CD4-positive, alpha-beta T cell treated with Interleukin-1 beta for 1 hour (primary cell): ENCODE measurements around the gene TRMT1.
"Not testable (repeated sequence)": the region's sequence is repeated elsewhere in the genome, so short reads cannot be mapped to it uniquely, and the experiment has no call there.

Experiments used
- DNase-seq, 2 donors: peaks; one replicate each; pipeline ENCODE4 v3.0.0-alpha.2; 2020 to 2022

The TRMT1 gene

DNA sequence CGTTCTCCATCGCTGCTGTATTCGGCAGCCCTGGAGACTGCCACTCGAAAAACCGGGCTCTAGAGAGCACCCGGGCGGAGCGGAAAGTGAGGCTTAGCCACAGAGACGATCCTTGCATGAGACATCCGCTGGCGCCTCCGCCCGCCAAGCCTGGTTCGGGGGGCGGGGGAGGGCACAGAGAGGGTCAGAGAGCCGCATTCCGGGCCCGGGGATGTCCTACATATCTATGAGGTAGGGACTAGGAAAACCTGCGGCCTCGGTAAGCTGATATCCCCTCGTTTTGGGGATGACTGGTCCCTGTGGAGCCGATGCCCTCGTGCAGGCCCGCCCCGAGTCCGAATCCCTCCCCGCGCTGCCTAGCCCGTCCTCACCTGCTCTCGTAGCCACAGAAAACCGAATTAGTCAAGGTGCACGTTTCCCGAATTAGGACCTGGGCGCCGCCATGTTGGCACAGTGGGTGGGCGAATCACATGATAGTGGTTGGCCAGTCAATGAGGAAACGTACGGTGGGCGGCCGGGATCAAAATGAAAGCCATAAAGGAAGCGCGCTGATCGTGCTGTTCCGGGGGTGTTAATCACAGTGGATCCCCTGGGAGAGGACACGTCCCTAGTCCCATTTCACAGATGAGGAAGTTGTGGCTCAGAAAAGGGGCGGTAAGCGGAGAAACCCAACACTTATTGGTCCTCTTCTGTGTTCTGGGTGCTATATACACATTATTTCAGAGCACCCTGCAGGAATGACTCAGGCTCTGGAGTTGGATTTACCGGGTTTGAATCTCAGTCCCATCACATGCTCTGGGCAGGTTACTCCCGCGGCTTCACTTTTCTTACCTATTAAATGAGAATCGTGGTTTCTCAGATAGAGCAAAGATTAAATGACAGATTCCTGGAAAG is at the start of gene TRMT1:
TRMT1 (minus strand) TSS at position 459 of the 894 bp plus-strand sequence; CDS start at position 118, 341 bp downstream.
- DNase-seq, result peak; percentile 86 to 89

DNA sequence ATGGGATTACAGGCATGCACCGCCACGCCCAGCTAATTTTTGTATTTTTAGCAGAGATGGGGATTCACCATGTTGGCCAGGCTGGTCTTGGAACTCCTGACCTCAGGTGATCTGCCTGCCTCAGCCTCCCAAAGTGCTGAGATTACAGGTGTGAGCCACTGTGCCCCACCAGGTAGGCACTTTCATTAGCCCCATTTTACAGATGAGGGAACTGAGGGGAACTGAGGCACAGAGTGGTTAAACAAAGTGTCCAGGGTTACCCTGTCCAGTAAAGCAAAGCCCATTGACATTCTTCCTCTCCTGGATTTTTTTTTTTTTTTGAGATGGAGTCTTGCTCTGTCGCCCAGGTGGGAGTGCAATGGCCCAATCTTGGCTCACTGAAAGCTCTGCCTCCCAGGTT is 49.6 kb upstream of the TRMT1 start:
- DNase-seq, result not testable (repeated sequence)

DNA sequence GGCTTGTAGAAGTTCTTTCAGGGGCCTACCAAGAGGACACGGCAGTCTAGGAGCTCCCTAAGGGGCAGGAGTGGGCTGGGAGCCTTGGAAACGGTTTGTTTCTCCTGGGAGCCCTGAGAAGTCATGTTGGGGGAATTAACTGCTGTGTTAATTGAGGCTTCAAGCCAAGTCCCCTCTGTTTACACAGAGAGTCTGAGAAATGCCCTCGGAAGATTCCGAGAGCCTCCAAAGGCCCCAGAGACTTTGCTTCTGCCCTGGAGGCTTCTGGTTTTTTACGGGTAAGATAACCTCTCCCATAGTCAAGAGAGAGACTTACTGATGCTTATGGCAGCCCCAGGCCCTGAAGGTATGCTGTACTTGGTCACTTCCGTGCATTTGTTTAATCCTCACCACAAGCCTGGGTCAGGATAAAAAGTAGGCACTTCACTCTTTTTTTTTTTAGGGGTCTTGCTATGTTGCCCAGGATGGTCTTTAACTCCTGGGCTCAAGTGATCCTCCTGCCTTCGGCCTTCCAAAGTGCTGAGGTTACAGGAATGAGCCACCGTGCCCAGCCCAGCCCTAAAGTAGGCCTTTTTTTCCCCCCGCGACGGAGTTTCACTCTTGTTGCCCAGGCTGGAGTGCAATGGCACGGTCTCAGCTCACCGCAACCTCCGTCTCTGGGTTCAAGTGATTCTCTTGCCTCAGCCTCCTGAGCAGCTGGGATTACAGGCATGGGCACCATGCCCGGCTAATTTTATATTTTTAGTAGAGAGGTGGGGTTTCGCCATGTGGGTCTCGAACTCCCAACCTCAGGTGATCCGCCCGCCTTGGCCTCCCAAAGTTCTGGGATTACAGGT is 48.8 kb upstream of the TRMT1 start:
- no peak for DNase-seq

DNA sequence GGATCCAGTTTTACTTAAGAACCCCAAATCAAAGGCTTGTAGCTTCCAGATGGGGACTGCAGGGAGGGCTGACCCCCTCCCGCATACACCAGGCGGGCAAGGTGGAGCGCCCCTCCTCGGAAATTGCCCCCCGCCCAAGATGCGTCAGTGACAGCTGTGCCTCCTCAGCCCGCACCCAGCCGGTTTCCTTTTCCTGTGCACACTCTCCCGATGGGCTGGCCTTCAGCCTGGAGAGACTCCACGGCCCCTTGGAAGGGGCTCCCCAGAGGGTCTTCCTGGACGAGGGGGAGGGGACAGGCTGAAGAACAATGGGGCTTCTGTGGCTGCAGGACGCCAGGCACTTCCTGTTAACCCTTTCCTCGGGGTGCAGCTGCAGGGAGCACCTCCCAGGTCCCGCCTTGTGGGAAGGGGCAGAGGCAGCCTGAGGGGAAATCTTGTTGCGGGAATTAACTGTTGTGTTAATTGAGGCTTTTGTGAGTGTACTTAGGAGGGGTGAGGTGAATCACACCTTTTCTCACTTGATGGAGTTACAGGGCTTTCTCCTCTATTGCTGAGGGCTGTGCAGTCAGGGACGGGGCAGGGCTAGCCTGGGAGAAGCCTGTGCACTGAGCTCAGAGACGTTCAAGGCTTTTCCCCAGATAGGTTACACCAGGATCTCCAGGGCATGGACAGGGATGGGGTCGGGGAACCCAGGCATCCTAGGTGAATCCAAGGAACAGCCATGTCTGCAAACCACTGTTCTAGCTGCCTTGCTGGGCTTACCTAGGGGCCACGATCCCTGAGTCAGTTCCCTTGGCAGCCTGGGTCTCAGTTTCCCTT is 48.0 kb upstream of the TRMT1 start:
- peak; percentile 41 to 48 for DNase-seq

DNA sequence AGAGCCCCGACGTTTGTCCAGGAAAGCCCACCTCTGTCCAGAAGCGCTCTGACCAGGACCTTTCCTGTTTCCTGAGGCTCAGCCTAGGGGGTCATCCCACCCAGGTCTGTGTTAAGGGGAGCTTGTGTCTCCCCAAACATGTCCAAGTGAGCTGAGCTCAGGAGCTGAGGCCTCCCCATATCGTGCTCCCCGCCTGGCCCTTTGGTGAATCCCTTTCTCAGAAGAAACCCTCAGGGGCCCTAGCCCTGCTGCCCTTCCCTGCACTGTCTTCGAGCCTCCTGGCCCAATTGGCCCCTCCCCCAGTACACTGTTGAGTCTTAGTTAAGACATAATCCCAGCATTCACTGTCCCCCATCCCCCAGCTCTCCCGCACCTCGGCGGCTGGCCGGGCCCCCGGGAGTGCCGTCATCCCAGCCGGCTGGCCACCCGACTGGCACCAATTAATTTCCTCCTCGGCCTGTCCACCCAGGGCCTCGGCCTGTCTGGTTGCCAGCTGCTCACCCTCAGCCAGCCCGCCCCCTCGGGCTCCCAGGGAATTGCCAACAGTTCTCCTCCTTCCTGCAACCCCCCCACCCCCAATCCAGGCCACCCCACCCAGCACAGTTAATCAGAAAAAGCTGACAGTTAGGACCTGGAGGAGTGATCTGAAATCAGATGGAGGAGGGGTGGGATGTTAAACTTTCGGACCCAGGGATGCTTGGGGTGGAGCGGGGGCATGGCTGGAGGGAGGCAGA is 47.2 kb upstream of the TRMT1 start:
- DNase-seq, result peak; percentile 35 to 44

DNA sequence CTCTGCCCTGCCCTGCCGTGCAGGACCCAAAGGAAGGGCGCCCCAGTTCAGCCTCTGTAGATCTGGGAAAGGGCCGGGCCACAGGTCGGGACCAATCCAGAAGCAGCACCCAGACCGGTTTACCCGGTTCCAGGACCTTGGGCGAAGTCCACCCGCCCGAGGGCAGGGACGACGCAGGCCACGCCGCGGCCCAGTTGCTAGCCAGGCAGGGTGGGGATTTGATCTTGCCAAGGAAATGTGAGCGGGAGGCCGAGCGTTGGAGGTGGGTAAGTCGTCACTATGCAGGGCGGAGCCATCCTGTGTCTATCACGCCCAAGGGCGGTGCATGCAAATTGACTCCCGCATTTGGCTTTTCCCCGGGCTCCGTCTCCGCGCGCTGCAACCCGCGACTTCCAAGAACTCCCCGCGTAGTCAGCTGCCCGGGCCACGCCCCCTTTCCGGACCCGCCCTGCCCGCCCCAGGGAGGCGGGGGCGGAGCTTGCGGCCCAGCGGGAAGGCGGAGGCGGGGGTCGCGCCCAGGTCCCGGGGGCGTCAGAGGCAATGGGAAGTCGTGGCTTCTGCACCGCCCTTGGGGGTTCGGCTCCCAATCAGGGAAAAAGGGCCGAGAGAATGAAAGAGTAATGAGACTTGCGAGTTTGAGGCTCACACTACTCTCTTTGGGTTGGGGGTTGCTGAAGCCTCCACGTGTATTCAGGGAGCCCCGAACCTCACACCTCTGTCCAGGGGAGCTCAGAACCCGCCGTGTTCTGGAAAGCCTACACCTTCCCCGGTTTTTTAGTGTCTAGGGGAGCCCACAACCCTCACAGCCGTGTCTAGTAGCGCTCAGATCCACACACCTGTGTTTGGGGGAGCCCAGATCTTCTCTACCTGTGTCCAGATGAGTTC is 46.4 kb upstream of the TRMT1 start:
- peak; percentile 87 for DNase-seq

DNA sequence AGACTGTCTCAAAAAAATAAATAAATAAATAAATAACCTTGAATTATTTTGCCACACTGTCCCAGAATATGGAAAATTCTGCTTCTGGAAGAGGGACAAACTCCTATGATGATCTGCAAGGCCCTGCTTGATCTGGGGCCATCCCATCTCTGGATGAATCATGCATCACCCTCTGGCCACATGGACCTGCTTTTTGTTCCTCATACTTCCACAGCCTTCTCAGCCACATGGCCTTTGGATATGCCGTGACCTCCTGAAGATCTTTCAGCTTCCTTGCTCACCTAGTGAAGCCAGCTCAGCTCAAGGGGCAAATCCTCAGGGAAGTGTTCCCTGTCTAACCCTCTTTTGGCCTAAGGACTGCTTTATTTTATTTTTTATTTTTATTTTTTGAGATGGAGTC is 44.0 kb upstream of the TRMT1 start:
- DNase-seq, result no peak

DNA sequence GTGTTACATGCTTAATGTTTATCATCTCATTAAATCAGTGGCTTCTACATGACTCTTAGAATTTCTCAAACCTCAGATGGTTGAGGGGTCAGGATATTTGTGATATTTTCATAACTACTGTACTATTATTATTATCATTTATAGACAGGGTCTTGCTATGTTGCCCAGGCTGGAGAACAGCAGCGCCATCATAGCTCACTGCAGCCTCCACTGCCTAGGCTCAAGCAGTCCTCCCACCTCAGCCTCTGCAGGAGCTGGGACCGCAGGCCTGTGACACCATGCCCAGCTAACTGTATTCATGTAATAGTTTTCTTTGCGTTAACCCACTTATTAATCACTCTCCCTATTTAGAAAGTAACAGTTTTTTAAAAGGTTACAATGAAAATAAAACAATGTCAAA is 43.2 kb upstream of the TRMT1 start:
- DNase-seq, result no peak

DNA sequence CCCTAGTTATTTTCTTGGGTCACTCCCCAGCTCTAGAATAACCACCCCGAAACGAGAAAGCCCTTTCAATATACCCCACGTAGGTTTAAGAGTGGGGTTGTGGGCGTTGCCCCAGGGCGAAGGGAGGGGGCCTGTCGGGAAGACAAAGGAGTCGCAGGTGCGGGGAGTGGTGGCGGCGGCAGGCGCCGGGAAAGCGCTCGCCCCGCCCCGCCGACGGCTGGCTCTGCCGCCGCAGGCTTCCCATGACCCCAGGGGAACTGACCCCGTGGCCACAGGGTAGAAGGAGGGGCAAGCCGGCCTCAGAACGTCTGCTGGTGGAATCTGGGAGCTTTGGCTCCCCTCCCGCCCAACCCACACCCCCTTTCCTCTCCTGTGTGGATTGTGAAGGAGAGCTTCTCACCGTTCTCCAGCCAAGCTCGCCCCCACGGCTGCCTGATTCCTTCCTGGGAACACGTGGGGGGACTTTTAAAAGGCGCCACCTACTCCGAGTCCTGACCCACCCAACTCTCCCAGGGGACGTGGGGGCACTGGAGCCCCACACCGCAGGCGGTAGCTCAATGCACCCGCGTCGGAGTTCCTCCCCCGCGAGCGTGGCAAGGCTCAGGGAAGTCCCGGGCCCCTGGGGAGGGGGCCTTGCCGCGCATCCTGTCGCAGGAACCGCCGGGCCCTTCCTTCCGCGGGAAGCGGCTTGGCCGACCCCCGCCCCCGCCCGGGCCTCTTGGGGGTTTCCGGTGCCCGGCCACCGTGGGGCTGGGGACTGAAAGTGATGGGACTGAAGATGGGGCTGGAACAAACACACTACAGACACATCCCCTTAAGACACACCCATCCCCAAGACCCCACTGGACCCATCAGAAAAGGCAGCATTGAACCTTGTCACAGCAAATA is 39.2 kb upstream of the TRMT1 start:
- DNase-seq, result peak; percentile 88 to 92

DNA sequence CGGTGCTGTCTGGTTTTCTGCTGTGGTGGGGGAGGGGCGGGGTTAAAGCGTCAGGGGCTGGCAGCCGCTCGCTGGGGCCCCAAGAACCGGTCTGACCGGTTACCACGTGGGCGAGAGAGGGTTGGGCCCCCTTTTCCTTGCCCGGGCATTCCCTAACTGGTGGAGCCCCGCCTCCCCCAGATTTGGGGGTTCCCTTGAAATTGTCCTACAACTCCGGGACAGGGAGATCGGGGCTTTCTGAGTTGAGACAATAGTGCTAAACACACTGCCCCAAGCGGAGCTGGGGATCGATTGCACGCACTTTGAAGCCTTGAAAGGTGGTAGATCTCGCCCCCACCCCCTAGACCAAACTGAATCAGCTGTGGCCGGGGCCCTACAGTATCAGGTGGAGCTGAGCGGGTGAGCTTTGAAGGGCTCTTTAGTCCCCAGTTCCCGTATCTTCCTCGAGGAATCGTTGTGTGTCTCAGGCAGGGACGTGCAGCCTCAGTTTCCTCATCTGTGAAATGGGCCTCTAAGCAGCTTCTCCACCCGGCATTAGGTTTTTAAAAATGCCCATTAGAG is 38.5 kb upstream of the TRMT1 start:
- peak; percentile 86 to 90 for DNase-seq

DNA sequence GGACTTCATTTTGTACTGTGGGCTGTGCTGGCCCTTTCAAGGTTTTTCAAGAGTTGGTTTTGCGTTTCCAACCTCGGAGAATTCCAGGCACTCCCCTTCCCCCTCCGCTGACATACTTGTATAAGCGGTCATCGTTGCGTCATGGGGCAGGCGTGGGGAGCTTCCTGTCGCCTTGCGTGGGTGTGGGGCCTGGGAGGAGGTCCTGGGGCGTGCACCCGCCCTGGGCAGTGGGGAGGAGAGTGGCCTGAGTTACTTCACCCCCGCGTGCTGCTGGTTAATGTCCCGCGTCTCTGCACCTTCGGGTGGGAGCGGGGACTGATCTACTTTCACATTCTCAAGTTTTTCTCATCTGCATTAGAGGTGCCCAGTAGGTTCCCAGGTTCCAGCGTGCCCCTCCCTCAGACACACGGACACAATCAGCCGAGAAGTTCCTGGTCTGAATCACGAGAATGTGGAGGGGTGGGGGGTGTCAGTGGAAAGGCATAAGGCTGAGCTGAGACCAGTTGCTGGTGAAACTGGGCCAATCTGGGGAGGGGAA is 37.8 kb upstream of the TRMT1 start:
- peak; percentile 56 to 80 for DNase-seq

DNA sequence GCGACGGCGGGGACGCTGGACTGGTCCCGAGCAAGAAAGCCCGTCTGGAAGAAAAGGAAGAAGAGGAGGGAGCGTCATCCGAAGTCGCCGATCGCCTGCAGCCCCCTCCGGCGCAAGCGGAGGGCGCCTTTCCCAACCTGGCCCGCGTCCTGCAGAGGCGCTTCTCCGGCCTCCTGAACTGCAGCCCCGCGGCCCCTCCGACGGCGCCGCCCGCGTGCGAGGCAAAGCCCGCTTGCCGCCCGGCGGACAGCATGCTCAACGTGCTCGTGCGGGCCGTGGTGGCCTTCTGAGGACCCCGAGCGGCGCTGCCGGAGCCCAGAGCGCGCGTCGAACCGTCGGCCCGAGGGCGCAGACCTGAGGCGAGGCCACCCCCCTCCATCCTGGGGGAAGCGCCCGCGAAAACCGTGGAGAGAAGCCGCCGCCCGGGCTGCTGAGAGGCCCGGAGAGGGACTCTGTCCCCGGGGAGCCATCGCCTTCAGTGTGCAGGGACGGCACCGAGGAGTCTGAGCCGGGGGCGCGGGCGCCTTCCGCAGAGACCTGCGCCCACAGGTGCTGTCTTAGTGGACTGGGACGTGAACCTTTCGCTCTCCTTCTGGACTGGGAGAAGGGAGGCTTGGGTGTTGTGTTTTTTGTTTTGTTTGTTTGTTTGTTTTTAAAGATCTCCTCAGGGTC is 37.2 kb upstream of the TRMT1 start:
- DNase-seq, result no peak

DNA sequence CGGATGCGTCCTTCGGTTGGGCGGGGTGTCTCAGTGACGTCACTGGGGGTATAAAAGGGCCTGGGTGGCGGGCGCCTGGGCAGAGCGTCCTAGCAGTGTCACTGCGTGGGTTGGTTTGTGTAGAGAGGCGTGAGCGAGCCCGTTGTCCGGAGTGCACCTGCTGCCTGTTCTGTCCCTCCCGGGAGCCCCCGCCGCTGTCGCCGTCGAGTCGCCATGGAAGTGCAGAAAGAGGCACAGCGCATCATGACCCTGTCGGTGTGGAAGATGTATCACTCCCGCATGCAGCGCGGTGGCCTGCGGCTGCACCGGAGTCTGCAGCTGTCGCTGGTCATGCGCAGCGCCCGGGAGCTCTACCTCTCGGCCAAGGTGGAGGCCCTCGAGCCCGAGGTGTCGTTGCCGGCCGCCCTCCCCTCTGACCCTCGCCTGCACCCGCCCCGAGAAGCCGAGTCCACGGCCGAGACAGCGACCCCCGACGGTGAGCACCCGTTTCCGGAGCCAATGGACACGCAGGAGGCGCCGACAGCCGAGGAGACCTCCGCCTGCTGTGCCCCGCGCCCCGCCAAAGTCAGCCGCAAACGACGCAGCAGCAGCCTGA is 36.5 kb upstream of the TRMT1 start:
- DNase-seq, result peak; percentile 96 to 99

DNA sequence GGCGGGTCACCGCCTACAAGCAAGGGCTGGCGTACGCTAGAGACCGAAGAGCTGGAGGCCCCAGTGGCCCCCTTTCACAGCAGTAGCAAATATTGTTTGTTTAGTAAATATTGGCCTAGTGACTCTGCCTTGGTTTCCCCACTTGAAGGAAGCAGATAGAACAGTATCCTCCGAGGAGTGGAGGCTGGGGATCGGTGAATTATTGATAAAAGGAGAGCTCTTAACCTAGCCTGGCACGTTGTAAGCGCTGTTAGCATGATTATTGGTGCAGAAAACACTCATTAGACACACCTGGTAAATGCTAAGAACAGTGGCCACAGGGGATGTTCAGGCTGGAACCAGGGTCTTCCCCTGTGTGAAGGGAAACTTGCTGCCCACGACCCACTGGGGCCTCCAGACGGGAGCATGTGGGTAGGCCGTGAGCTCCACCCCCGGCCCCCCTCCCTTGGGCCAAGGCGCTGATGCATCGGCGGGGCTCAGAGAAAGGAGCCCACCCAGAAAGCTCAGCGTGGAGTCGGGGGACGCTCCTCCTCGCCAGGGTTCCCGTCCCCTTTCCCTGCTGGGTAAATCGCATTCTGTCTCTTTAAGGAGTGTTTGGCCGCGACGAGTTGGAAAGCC is 35.9 kb upstream of the TRMT1 start:
- DNase-seq, result no peak

DNA sequence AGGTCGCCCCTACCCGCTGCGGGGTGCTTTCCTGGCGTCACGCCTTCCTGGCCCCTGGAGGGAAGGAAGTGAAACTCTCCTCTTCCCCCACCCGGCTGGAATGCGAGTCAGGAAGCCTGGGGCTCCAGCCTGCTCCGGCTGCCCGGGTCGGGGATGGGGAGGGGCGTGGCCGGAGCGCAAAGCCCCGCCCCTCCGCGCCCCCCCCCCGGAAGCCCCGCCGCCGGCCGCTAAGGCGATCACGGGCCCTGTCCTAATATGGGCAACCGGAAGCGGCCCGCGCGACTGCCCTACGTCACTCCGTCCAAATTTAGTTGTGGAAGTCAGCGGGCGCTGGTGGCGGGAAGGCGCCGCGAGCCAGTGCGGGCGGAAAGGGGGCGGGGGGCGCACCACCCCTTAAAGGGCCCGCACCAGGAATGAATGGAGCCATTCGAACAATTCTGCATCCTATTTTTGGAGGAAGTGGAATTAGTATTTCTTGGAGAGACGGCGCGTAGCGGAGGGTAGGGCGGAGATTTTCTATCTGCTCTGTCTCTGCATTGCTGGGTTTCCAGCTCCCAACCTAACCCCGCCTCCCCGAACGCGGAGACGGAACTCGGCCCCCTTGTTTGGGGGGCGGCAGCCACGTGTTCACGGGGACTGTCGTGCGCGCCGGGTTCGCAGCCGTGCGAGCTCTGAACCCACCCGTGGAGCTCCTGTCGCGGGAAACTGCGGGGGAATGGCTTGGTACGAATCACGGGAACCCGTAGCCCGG is 35.2 kb upstream of the TRMT1 start:
- peak; percentile 97 for DNase-seq

DNA sequence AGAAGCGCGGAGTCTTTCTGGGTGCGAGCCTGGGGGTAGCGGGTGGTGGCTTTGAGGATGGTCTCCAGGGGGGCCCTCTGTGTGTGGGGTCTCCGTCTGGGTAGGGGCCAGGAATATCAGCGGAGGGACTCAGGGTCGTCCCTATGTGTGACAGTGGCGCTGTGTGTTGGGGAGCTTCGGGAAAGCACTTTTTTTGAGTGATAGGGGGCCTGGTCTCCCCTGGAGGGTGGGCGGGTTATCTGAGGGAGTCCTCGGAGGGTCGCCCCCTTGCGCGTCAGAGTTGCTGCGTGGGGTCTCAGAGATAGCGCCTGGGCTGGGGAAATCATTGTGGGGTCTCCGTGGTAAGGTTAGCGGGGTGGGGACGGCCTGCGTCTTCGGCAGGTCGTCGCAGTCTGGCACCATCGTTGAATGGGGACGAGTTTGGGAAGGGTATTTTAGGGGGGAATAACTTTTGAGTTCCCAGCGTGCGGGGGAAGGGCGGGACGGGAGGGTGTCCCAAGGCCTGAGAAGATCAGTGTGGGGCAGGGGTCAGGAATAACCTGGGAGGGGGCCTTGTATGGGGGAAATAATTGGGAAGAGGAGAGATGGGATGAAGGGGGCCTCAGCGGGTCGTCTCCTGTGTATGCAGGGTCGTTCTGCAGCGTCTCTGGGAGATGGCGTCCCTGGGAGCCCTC is 34.5 kb upstream of the TRMT1 start:
- peak; percentile 36 to 39 for DNase-seq
